Measurements from ENCODE around the gene SSR1. TPM values are rescaled to one million over a fixed set of nuclear protein-coding genes. Genes with fewer than 3 reads are reported as not detected.

Gene SSR1
- total and polyA plus RNA-seq, 2 donors from 2014 or later: 40.4 to 163 TPM

GRCh38 chr6:7237653-7238188 lies 75.3 kb downstream of the SSR1 start:
- intact Hi-C loops (cut with DNase I): no loop called here
- H3K4me1 ChIP-seq (ENCODE audit: control insufficient read depth in 2 of 3, insufficient read depth in 2 of 3, low read depth in 1 of 3, low read length in 3 of 3): peaks cover 5 to 34% (median 23%) of the 10 kb centered on the region in 3 donors
- H3K9ac ChIP-seq (ENCODE audit: low read length in 3 of 3): no peak overlapping the region
- FAIRE-seq: no peak
- DNase-seq: peak in 3 of 5 donors; percentile 32 to 56 (median 53)
- TF ChIP-seq CTCF (IDR thresholded peaks at IDR 0.05; ENCODE audit: borderline replicate concordance, extremely low read depth, insufficient read depth): no peak
- H3K9me3 ChIP-seq (ENCODE audit: control insufficient read depth in 2 of 3, insufficient read depth in 1 of 3, low read length in 3 of 3): no peaks in the 10 kb centered on the region
- H3K36me3 ChIP-seq (ENCODE audit: control insufficient read depth in 2 of 3, insufficient read depth in 3 of 3, low read length in 3 of 3): peaks cover 0 to 5% (median 0%) of the 10 kb centered on the region in 3 donors
- H3K27ac ChIP-seq (ENCODE audit: low read depth in 2 of 2, low read length in 2 of 2): no peak overlapping the region
- H3K4me3 ChIP-seq (ENCODE audit: low read length in 3 of 3): no peak overlapping the region
- no peaks in the 10 kb centered on the region for H3K27me3 ChIP-seq (ENCODE audit: control insufficient read depth, insufficient read depth, low read length)

- TF ChIP-seq CTCF (IDR thresholded peaks at IDR 0.05; ENCODE audit: borderline replicate concordance, extremely low read depth, insufficient read depth): no peak
- peaks cover 2 to 30% (median 18%) of the 10 kb centered on the region in 3 donors for H3K4me1 ChIP-seq (ENCODE audit: control insufficient read depth in 2 of 3, insufficient read depth in 2 of 3, low read depth in 1 of 3, low read length in 3 of 3)
Measured at GRCh38 chr6:7236306-7237209, 76.4 kb downstream of the SSR1 start.

GRCh38 chr6:7235712-7236305 lies 77.2 kb downstream of the SSR1 start:
- H3K27ac ChIP-seq (ENCODE audit: low read depth in 2 of 2, low read length in 2 of 2): peak overlapping the region; percentile 11 to 70
- no peak overlapping the region for H3K9ac ChIP-seq (ENCODE audit: low read length in 3 of 3)
- H3K4me1 ChIP-seq (ENCODE audit: control insufficient read depth in 2 of 3, insufficient read depth in 2 of 3, low read depth in 1 of 3, low read length in 3 of 3): peaks cover 0 to 26% (median 16%) of the 10 kb centered on the region in 3 donors
- no peak for FAIRE-seq
- peaks cover 0 to 17% (median 0%) of the 10 kb centered on the region in 3 donors for H3K36me3 ChIP-seq (ENCODE audit: control insufficient read depth in 2 of 3, insufficient read depth in 3 of 3, low read length in 3 of 3)
- no peak overlapping the region for H3K4me3 ChIP-seq (ENCODE audit: low read length in 3 of 3)
- intact Hi-C loops (cut with DNase I): no loop called here
- no peak for TF ChIP-seq CTCF (IDR thresholded peaks at IDR 0.05; ENCODE audit: borderline replicate concordance, extremely low read depth, insufficient read depth)
- H3K27me3 ChIP-seq (ENCODE audit: control insufficient read depth, insufficient read depth, low read length): no peaks in the 10 kb centered on the region
- no peaks in the 10 kb centered on the region for H3K9me3 ChIP-seq (ENCODE audit: control insufficient read depth in 2 of 3, insufficient read depth in 1 of 3, low read length in 3 of 3)
- DNase-seq: no peak

More at GRCh38 chr6:7236306-7237209, 76.4 kb downstream of the SSR1 start:
- no peaks in the 10 kb centered on the region for H3K9me3 ChIP-seq (ENCODE audit: control insufficient read depth in 2 of 3, insufficient read depth in 1 of 3, low read length in 3 of 3)
- intact Hi-C loops (cut with DNase I): no loop called here
- no peak for FAIRE-seq
- H3K4me3 ChIP-seq (ENCODE audit: low read length in 3 of 3): no peak overlapping the region
- DNase-seq: no peak
- H3K27me3 ChIP-seq (ENCODE audit: control insufficient read depth, insufficient read depth, low read length): no peaks in the 10 kb centered on the region
- H3K9ac ChIP-seq (ENCODE audit: low read length in 3 of 3): no peak overlapping the region
- H3K27ac ChIP-seq (ENCODE audit: low read depth in 2 of 2, low read length in 2 of 2): peak overlapping the region; percentile 11 to 70
- peaks cover 0 to 14% (median 0%) of the 10 kb centered on the region in 3 donors for H3K36me3 ChIP-seq (ENCODE audit: control insufficient read depth in 2 of 3, insufficient read depth in 3 of 3, low read length in 3 of 3)

Measured in kidney (tissue), 14 donors.